ENCODE data around the gene NUP210L. TPM values are rescaled to one million over a fixed set of nuclear protein-coding genes. Genes with fewer than 3 reads are reported as not detected.
A peak's percentile ranks its signal among the peaks of the same experiment; 100 is the strongest.

NUP210L gene
- total and polyA plus RNA-seq, 9 of the 15 experiments (the other 6 are each of a cell fraction or from before 2014, with no cell fraction given): 0.01 to 0.04 TPM; not detected in 7

DNA sequence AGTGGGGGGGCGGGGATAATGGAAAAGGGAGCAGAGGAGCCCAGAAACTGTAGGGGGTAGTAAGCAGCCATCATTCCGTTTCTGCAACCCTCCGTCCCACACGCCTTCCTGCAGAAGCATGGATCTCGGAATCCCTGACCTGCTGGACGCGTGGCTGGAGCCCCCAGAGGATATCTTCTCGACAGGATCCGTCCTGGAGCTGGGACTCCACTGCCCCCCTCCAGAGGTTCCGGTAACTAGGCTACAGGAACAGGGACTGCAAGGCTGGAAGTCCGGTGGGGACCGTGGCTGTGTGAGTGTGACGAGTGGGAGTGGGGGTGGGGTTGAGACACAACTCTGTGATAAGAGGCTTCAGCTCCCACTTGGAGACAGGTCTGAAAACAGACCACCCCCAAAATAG, 186.5 kb downstream of the NUP210L start (continued):
- TF ChIP-seq SNIP1 (IDR thresholded peaks at IDR 0.05; ENCODE audit: low read depth): no peak
- no peak for TF ChIP-seq ZNF124 (CRISPR knock-in tag; IDR thresholded peaks at IDR 0.05)
- TF ChIP-seq CBX2 (IDR thresholded peaks at IDR 0.05; ENCODE audit: insufficient read depth, low read length, poor library complexity, severe bottlenecking): no peak
- TF ChIP-seq ETV6 (IDR thresholded peaks at IDR 0.05; ENCODE audit: borderline replicate concordance in 1 of 2, low read depth in 2 of 2, low read length in 1 of 2): no peak
- no peak for TF ChIP-seq ETV6 (CRISPR knock-in tag; IDR thresholded peaks at IDR 0.05; ENCODE audit: borderline replicate concordance)
- no peak for TF ChIP-seq IFI16 (CRISPR knock-in tag; IDR thresholded peaks at IDR 0.05)
- TF ChIP-seq ZNF79 (CRISPR knock-in tag; IDR thresholded peaks at IDR 0.05; ENCODE audit: low read depth): no peak
- TF ChIP-seq, protein P1, sequence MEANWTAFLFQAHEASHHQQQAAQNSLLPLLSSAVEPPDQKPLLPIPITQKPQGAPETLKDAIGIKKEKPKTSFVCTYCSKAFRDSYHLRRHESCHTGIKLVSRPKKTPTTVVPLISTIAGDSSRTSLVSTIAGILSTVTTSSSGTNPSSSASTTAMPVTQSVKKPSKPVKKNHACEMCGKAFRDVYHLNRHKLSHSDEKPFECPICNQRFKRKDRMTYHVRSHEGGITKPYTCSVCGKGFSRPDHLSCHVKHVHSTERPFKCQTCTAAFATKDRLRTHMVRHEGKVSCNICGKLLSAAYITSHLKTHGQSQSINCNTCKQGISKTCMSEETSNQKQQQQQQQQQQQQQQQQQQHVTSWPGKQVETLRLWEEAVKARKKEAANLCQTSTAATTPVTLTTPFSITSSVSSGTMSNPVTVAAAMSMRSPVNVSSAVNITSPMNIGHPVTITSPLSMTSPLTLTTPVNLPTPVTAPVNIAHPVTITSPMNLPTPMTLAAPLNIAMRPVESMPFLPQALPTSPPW (CRISPR knock-in tag; IDR thresholded peaks at IDR 0.05): peak; percentile 43; the same call in 1 of the 2 replicates
- no peak for TF ChIP-seq SMARCC2 (IDR thresholded peaks at IDR 0.05; ENCODE audit: low read depth)
- no peak for TF ChIP-seq HNRNPLL (IDR thresholded peaks at IDR 0.05; ENCODE audit: low read depth, low read length, poor library complexity, severe bottlenecking)
- TF ChIP-seq RBM22 (IDR thresholded peaks at IDR 0.05; ENCODE audit: low read depth, low read length, poor library complexity, severe bottlenecking): no peak
- TF ChIP-seq, protein P2, sequence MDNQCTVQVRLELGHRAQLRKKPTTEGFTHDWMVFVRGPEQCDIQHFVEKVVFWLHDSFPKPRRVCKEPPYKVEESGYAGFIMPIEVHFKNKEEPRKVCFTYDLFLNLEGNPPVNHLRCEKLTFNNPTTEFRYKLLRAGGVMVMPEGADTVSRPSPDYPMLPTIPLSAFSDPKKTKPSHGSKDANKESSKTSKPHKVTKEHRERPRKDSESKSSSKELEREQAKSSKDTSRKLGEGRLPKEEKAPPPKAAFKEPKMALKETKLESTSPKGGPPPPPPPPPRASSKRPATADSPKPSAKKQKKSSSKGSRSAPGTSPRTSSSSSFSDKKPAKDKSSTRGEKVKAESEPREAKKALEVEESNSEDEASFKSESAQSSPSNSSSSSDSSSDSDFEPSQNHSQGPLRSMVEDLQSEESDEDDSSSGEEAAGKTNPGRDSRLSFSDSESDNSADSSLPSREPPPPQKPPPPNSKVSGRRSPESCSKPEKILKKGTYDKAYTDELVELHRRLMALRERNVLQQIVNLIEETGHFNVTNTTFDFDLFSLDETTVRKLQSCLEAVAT (IDR thresholded peaks at IDR 0.05): no peak
- TF ChIP-seq, protein P3, sequence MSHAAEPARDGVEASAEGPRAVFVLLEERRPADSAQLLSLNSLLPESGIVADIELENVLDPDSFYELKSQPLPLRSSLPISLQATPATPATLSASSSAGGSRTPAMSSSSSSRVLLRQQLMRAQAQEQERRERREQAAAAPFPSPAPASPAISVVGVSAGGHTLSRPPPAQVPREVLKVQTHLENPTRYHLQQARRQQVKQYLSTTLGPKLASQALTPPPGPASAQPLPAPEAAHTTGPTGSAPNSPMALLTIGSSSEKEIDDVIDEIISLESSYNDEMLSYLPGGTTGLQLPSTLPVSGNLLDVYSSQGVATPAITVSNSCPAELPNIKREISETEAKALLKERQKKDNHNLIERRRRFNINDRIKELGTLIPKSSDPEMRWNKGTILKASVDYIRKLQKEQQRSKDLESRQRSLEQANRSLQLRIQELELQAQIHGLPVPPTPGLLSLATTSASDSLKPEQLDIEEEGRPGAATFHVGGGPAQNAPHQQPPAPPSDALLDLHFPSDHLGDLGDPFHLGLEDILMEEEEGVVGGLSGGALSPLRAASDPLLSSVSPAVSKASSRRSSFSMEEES (CRISPR knock-in tag; IDR thresholded peaks at IDR 0.05): no peak
- TF ChIP-seq, protein P4, sequence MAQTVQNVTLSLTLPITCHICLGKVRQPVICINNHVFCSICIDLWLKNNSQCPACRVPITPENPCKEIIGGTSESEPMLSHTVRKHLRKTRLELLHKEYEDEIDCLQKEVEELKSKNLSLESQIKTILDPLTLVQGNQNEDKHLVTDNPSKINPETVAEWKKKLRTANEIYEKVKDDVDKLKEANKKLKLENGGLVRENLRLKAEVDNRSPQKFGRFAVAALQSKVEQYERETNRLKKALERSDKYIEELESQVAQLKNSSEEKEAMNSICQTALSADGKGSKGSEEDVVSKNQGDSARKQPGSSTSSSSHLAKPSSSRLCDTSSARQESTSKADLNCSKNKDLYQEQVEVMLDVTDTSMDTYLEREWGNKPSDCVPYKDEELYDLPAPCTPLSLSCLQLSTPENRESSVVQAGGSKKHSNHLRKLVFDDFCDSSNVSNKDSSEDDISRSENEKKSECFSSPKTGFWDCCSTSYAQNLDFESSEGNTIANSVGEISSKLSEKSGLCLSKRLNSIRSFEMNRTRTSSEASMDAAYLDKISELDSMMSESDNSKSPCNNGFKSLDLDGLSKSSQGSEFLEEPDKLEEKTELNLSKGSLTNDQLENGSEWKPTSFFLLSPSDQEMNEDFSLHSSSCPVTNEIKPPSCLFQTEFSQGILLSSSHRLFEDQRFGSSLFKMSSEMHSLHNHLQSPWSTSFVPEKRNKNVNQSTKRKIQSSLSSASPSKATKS (CRISPR knock-in tag; IDR thresholded peaks at IDR 0.05): no peak

Measured in K562 (cell line).